H1 (cell line): Measurements from ENCODE around the gene RNF182. TPM values are rescaled to one million over a fixed set of nuclear protein-coding genes. Genes with fewer than 3 reads are reported as not detected.

ENCODE experiments used
- CTCF ChIA-PET: fragments of 300-600 bp; sonication (Branson Sonifier 250); formaldehyde crosslinking; loops from one replicate; lab custom pipeline; 2021; ENCODE audit not compliant: partially characterized antibody; lab: Charles Lee
- POLR2A ChIA-PET: fragments of 300-600 bp; sonication (Branson Sonifier 250); formaldehyde crosslinking; loops from one replicate; lab custom pipeline; 2021; ENCODE audit warnings: inconsistent platforms; ENCODE audit not compliant: partially characterized antibody; lab: Charles Lee
- DNase-seq, 2 experiments: peaks; one replicate each; pipeline versions ENCODE4 v3.0.0 to v3.0.0-alpha.2; 2010 to 2022; ENCODE audit warnings: low spot score in 2 of 2, low read depth in 1 of 2, mixed read lengths in 1 of 2
- FAIRE-seq: peaks from 2 replicates; lab custom pipeline; 2011; peaks lifted over from hg19 to GRCh38; lab: Jason Lieb, UNC
- H2AFZ ChIP-seq: 2 replicates; pipeline ENCODE4 v1.8.1; 2012; ENCODE audit warnings: low read length, inconsistent platforms
- H2AK5ac ChIP-seq: 2 replicates; pipeline ENCODE4 v1.6.1; 2013; ENCODE audit warnings: low read depth, low read length
- H2BK120ac ChIP-seq: replicated peaks from 2 replicates; pipeline ENCODE3; 2013; ENCODE audit warnings: low read depth, low read length, inconsistent platforms
- H2BK12ac ChIP-seq: 2 replicates; pipeline ENCODE4 v1.6.1; 2013; ENCODE audit warnings: low read depth, low read length
- H2BK15ac ChIP-seq: 2 replicates; pipeline ENCODE4 v1.6.1; 2013; ENCODE audit warnings: low read length
- H2BK20ac ChIP-seq: 2 replicates; pipeline ENCODE4 v1.6.1; 2013; ENCODE audit warnings: low read length
- H2BK5ac ChIP-seq: 2 replicates; pipeline ENCODE4 v1.6.1; 2013; ENCODE audit warnings: low read depth, low read length
- H3K14ac ChIP-seq: 2 replicates; pipeline ENCODE4 v1.6.1; 2013; ENCODE audit warnings: inconsistent platforms; ENCODE audit not compliant: insufficient read length
- H3K18ac ChIP-seq: 2 replicates; pipeline ENCODE4 v1.6.1; 2013; ENCODE audit warnings: low read length; ENCODE audit errors: extremely low read depth
- H3K23ac ChIP-seq: 2 replicates; pipeline ENCODE4 v1.6.1; 2013; ENCODE audit warnings: inconsistent platforms; ENCODE audit not compliant: insufficient read length
- H3K23me2 ChIP-seq: 2 replicates; pipeline ENCODE4 v1.6.1; 2013; ENCODE audit warnings: low read depth, low read length
- H3K27ac ChIP-seq: 2 replicates; pipeline ENCODE4 v1.6.1; 2011; ENCODE audit warnings: low read depth, low read length, inconsistent platforms
- H3K27me3 ChIP-seq, 4 experiments: replicated peaks in 1 of 4; 1 replicate in 1 of 4; 2 replicates in 3 of 4; pipeline versions ENCODE4 v1.6.1 to v1.8.1; 2011 to 2013; ENCODE audit warnings: low read length in 3 of 4, mild to moderate bottlenecking in 3 of 4, inconsistent platforms in 2 of 4, mixed read lengths in 2 of 4, moderate library complexity in 1 of 4; ENCODE audit not compliant: control insufficient read depth in 3 of 4, insufficient read depth in 3 of 4; ENCODE audit errors: extremely low read depth in 1 of 4
- H3K36me3 ChIP-seq, 4 experiments: 2 replicates each; pipeline versions ENCODE4 v1.6.1 to v1.8.1; 2011 to 2013; ENCODE audit warnings: mild to moderate bottlenecking in 4 of 4, low read length in 3 of 4, moderate library complexity in 2 of 4, control low read depth in 1 of 4, inconsistent platforms in 1 of 4; ENCODE audit not compliant: insufficient read depth in 4 of 4, control insufficient read depth in 2 of 4
- H3K4ac ChIP-seq: replicated peaks from 2 replicates; pipeline ENCODE3; 2013; ENCODE audit warnings: low read length, low read depth, mixed read lengths, inconsistent platforms; ENCODE audit not compliant: insufficient read length
- H3K4me1 ChIP-seq, 4 experiments: replicated peaks in 1 of 4; 1 replicate in 1 of 4; 2 replicates in 3 of 4; pipeline versions ENCODE4 v1.6.1 to v1.8.1; 2011 to 2013; ENCODE audit warnings: low read length in 3 of 4, inconsistent platforms in 2 of 4, mixed read lengths in 1 of 4; ENCODE audit not compliant: insufficient read depth in 4 of 4, control insufficient read depth in 3 of 4
- H3K4me2 ChIP-seq, 2 experiments: 2 replicates each; pipeline versions ENCODE4 v1.6.1 to v1.8.1; 2011 to 2013; ENCODE audit warnings: low read depth in 2 of 2, low read length in 2 of 2, control low read depth in 1 of 2, inconsistent platforms in 1 of 2, mild to moderate bottlenecking in 1 of 2; ENCODE audit not compliant: insufficient read depth in 1 of 2
- H3K4me3 ChIP-seq, 4 experiments: fragments of 200-600, 300-600 bp in 1 of 4; sonication (generic), shearing (Covaris generic), sonication (Bioruptor Twin) in 1 of 4; 2 replicates each; pipeline versions ENCODE4 v1.5.1 to v1.8.1; 2011 to 2016; ENCODE audit warnings: low read length in 4 of 4, low read depth in 3 of 4, control low read depth in 2 of 4, inconsistent platforms in 2 of 4, mild to moderate bottlenecking in 2 of 4, mixed read lengths in 1 of 4, moderate library complexity in 1 of 4; ENCODE audit not compliant: insufficient read depth in 2 of 4; ENCODE audit errors: extremely low read depth in 1 of 4
- H3K56ac ChIP-seq: replicated peaks from 2 replicates; pipeline ENCODE3; 2013; ENCODE audit warnings: low read depth, mild to moderate bottlenecking, mixed read lengths, low read length, inconsistent platforms; ENCODE audit not compliant: insufficient read length
- H3K79me1 ChIP-seq: 2 replicates; pipeline ENCODE4 v1.6.1; 2013; ENCODE audit warnings: low read depth, low read length, control low read depth
- H3K79me2 ChIP-seq, 2 experiments: 2 replicates each; pipeline versions ENCODE4 v1.6.1 to v1.8.1; 2012 to 2013; ENCODE audit warnings: low read length in 2 of 2, mild to moderate bottlenecking in 2 of 2, inconsistent platforms in 1 of 2; ENCODE audit not compliant: insufficient read depth in 2 of 2, control insufficient read depth in 1 of 2
- H3K9ac ChIP-seq, 4 experiments: replicated peaks in 1 of 4; 1 replicate in 1 of 4; 2 replicates in 3 of 4; pipeline versions ENCODE4 v1.6.1 to v1.8.1; 2011 to 2013; ENCODE audit warnings: low read depth in 3 of 4, low read length in 3 of 4, control low read depth in 2 of 4, mild to moderate bottlenecking in 2 of 4, moderate library complexity in 2 of 4, inconsistent platforms in 1 of 4; ENCODE audit errors: extremely low read depth in 1 of 4
- H3K9me3 ChIP-seq, 2 experiments: 2 replicates each; pipeline versions ENCODE4 v1.6.1 to v1.8.1; 2012 to 2013; ENCODE audit warnings: mild to moderate bottlenecking in 2 of 2, moderate library complexity in 2 of 2, control low read depth in 1 of 2, inconsistent platforms in 1 of 2, low read depth in 1 of 2, low read length in 1 of 2, mixed read lengths in 1 of 2; ENCODE audit not compliant: insufficient read depth in 2 of 2
- H4K20me1 ChIP-seq, 2 experiments: replicated peaks in 1 of 2; 2 replicates each; pipeline versions ENCODE3 to v1.8.1; 2011 to 2013; ENCODE audit warnings: inconsistent platforms in 2 of 2, low read length in 2 of 2, mild to moderate bottlenecking in 1 of 2; ENCODE audit not compliant: insufficient read depth in 2 of 2, control insufficient read depth in 1 of 2
- H4K5ac ChIP-seq: 2 replicates; pipeline ENCODE4 v1.6.1; 2013; ENCODE audit warnings: low read length, low read depth, mixed read lengths, inconsistent platforms; ENCODE audit not compliant: insufficient read length
- H4K8ac ChIP-seq: 2 replicates; pipeline ENCODE4 v1.8.0; 2013; ENCODE audit warnings: mild to moderate bottlenecking, moderate library complexity, low read length, inconsistent platforms; ENCODE audit not compliant: insufficient read depth; ENCODE audit errors: extremely low read depth
- H4K91ac ChIP-seq: replicated peaks from 2 replicates; pipeline ENCODE3; 2013; ENCODE audit warnings: low read length, mixed read lengths, inconsistent platforms; ENCODE audit not compliant: insufficient read length
- POLR2AphosphoS5 ChIP-seq: IDR thresholded peaks from 2 replicates; pipeline ENCODE4 v1.6.1; 2011; ENCODE audit warnings: low read depth, low read length
- SAP30 ChIP-seq: fragments of 300-600 bp; sonication (generic); IDR thresholded peaks from 2 replicates; pipeline ENCODE4 v1.7.1; 2012; ENCODE audit warnings: low read length, moderate library complexity, mild to moderate bottlenecking, inconsistent platforms; ENCODE audit not compliant: insufficient read depth, insufficient replicate concordance
- WGBS, 2 experiments: shearing (Covaris generic) in 1 of 2; methylation state at CpG; one replicate each; pipeline versions ENCODE4 v1.1.6 to v1.1.7; 2013 to 2015; ENCODE audit warnings: low lambda C conversion rate in 2 of 2, mixed read lengths in 2 of 2, inconsistent platforms in 1 of 2, low coverage in 1 of 2, missing lambda C conversion rate in 1 of 2; ENCODE audit not compliant: insufficient replicate concordance in 2 of 2, insufficient coverage in 1 of 2, insufficient read length in 1 of 2; ENCODE audit errors: extremely low coverage in 1 of 2, missing lambda C conversion rate in 1 of 2; 5-methylcytosine and 5-hydroxymethylcytosine counted together
- polyA plus RNA-seq, 7 experiments: library from polyadenylated mRNA; depleted of rRNA in 3 of 7; stranded (reverse) in 5 of 7; unstranded in 2 of 7; fragments of >200 nt in 5 of 7; fragments of 200-250 nt in 2 of 7; gene quantifications; 1 replicate in 5 of 7; 2 replicates in 1 of 7; 4 replicates in 1 of 7; pipeline versions ENCODE4 v1.2.1 to v1.2.3, GENCODE V29; 2011 to 2013; ENCODE audit warnings: missing spikeins in 2 of 7, mixed read lengths in 2 of 7
- total RNA-seq: library from RNA; stranded (reverse); fragmentation: NEBNext Ultra II Directional; extraction: Animal tissue kit (Norgen Biotek cat#: 25700); gene quantifications from 2 replicates; pipeline ENCODE4 v1.2.1, GENCODE V29; 2021

The RNF182 gene
- total and polyA plus RNA-seq, 2 of the 8 experiments (the other 6 are each of a cell fraction or from before 2014, with no cell fraction given), result 6.2 to 10.7 TPM

- H2AK5ac ChIP-seq, result no peak overlapping the region
- POLR2A ChIA-PET, result interaction anchor here (0.6 kb wide), 1 partner anchor 580 kb away, joined by 4 read pairs; no protein-coding TSS in a partner anchor
- WGBS, 2 experiments, result 90% methylated on average over 2 of the region's 2 CpGs; no CpG with 5 or more reads in 1 of the 2 experiments
Observed at GRCh38 chr6:13911337-13911736, 13.4 kb upstream of the RNF182 start.

More at GRCh38 chr6:13911337-13911736, 13.4 kb upstream of the RNF182 start:
- no peak for DNase-seq
- Histone ChIP-seq H3K23me2 (no peaks in the 10 kb centered on the region), H3K4me1 (peaks cover 0 to 20% (median 4%) of the 10 kb centered on the region in 4 experiments; a peak in 2 of 7 replicates), H2BK20ac (no peak overlapping the region), H2AFZ (no peak overlapping the region), H3K14ac (no peak overlapping the region), H2BK120ac (no peak overlapping the region), H3K27ac (no peak overlapping the region), H3K23ac (no peak overlapping the region), H3K4me3 (no peak overlapping the region), H4K5ac (no peak overlapping the region), H3K4me2 (no peak overlapping the region), H3K9ac (no peak overlapping the region), H4K20me1 (no peaks in the 10 kb centered on the region), H3K79me2 (no peaks in the 10 kb centered on the region), H4K8ac (no peak overlapping the region), H3K56ac (no peak overlapping the region), H3K36me3 (no peaks in the 10 kb centered on the region), H3K18ac (no peak overlapping the region), H2BK12ac (no peak overlapping the region), H2BK15ac (no peak overlapping the region), H3K79me1 (no peaks in the 10 kb centered on the region), H3K27me3 (no peaks in the 10 kb centered on the region), H4K91ac (no peak overlapping the region), H3K9me3 (no peaks in the 10 kb centered on the region), H3K4ac (no peak overlapping the region), H2BK5ac (no peak overlapping the region)
- no peak for TF ChIP-seq POLR2AphosphoS5
- TF ChIP-seq SAP30, result no peak
- CTCF ChIA-PET, result interaction anchor here (0.9 to 10.2 kb wide), 9 partner anchors 12 to 372 kb away, joined by 3 to 193 read pairs (median 20); no protein-coding TSS in a partner anchor
- no peak for FAIRE-seq
